GM12878 (cell line): ENCODE results near the gene LGALS4. TPM values are rescaled to one million over a fixed set of nuclear protein-coding genes. Genes with fewer than 3 reads are reported as not detected.

Source experiments
- ATAC-seq: fragments of 200-7000 bp; cut with Tn5 transposase; 3 replicates; pipeline ENCODE4 v1.9.1; 2020; ENCODE audit warnings: mild to moderate bottlenecking, moderate library complexity
- BruUV-seq: library from RNA; stranded (reverse); fragments of 400-500 nt; replicated peaks from 2 replicates; lab custom pipeline; 2021; lab: Mats Ljungman, UMichigan
- CTCF ChIA-PET: fragments of 300-600 bp; sonication (Branson Sonifier 250); formaldehyde crosslinking; extraction: SDS; loops from one replicate; lab custom pipeline; 2021; ENCODE audit warnings: inconsistent platforms; lab: Yijun Ruan, JAX
- POLR2A ChIA-PET: fragments of 350-600 bp; formaldehyde crosslinking; extraction: SDS; loops from one replicate; lab custom pipeline; 2021; ENCODE audit warnings: inconsistent platforms; lab: Charles Lee
- RAD21 ChIA-PET: fragments of 300-600 bp; sonication (Branson Sonifier 250); formaldehyde crosslinking; loops from one replicate; lab custom pipeline; 2023; ENCODE audit warnings: antibody characterized with exemption; ENCODE audit not compliant: unreplicated experiment; lab: Charles Lee
- SMC1A ChIA-PET: fragments of 300-600 bp; sonication (Branson Sonifier 250); formaldehyde crosslinking; loops from one replicate; lab custom pipeline; 2023; ENCODE audit not compliant: unreplicated experiment, uncharacterized antibody; lab: Charles Lee
- DNase-seq: peaks from one replicate; pipeline ENCODE4 v3.0.0-alpha.2; 2011; ENCODE audit warnings: low read depth, low spot score
- FAIRE-seq: peaks from 3 replicates; lab custom pipeline; 2011; peaks lifted over from hg19 to GRCh38; lab: Jason Lieb, UNC
- H2AFZ ChIP-seq: 2 replicates; pipeline ENCODE4 v1.6.0; 2011; ENCODE audit warnings: low read depth, low read length, control low read depth; ENCODE audit not compliant: control insufficient read depth
- H3K27ac ChIP-seq: 2 replicates; pipeline ENCODE4 v1.5.1; 2011; ENCODE audit warnings: control low read depth; ENCODE audit not compliant: control insufficient read depth, insufficient read depth
- H3K27me3 ChIP-seq, 2 experiments: replicated peaks in 1 of 2; 2 replicates each; pipeline versions ENCODE4 v1.6.0 to v1.6.1; 2011; ENCODE audit warnings: low read length in 1 of 2; ENCODE audit not compliant: control insufficient read depth in 2 of 2, insufficient read depth in 2 of 2
- H3K36me3 ChIP-seq, 2 experiments: 2 replicates each; pipeline ENCODE4 v1.5.1; 2011; ENCODE audit warnings: low read length in 1 of 2; ENCODE audit not compliant: control insufficient read depth in 2 of 2, insufficient read depth in 2 of 2
- H3K4me1 ChIP-seq: 2 replicates; pipeline ENCODE4 v1.6.1; 2011; ENCODE audit warnings: mild to moderate bottlenecking, low read length, moderate library complexity, mixed read lengths; ENCODE audit not compliant: control insufficient read depth, insufficient read depth
- H3K4me2 ChIP-seq: 2 replicates; pipeline ENCODE4 v1.6.0; 2011; ENCODE audit warnings: control low read depth; ENCODE audit not compliant: control insufficient read depth, insufficient read depth
- H3K4me3 ChIP-seq: fragments of 200-600 bp; sonication (generic); 2 replicates; pipeline ENCODE4 v1.5.1; 2016
- H3K79me2 ChIP-seq: 2 replicates; pipeline ENCODE4 v1.6.0; 2011; ENCODE audit warnings: low read length; ENCODE audit not compliant: control insufficient read depth, insufficient read depth
- H3K9ac ChIP-seq: 2 replicates; pipeline ENCODE4 v1.8.0; 2011; ENCODE audit warnings: low read length, control low read depth, mixed read lengths; ENCODE audit not compliant: control insufficient read depth, insufficient read depth
- H3K9me3 ChIP-seq: replicated peaks from 3 replicates; pipeline ENCODE4 v1.5.1; 2011; ENCODE audit warnings: mild to moderate bottlenecking, low read length; ENCODE audit not compliant: control insufficient read depth, insufficient read depth
- H4K20me1 ChIP-seq: 2 replicates; pipeline ENCODE4 v1.6.0; 2011; ENCODE audit not compliant: control insufficient read depth, insufficient read depth
- BACH1 ChIP-seq: fragments of 450-650 bp; IDR thresholded peaks from 2 replicates; pipeline ENCODE4 v1.6.1; 2017; ENCODE audit warnings: mild to moderate bottlenecking, borderline replicate concordance
- BCL11A ChIP-seq: IDR thresholded peaks from 2 replicates; pipeline ENCODE4 v1.6.1; 2011; ENCODE audit warnings: low read depth, low read length
- BHLHE40 ChIP-seq, 2 experiments: fragments of 450-650 bp in 1 of 2; IDR thresholded peaks; 2 replicates each; pipeline ENCODE4 v1.6.1; 2011 to 2017; ENCODE audit warnings: low read depth in 2 of 2, borderline replicate concordance in 1 of 2, improper control_type of control experiment in 1 of 2, low read length in 1 of 2, mild to moderate bottlenecking in 1 of 2
- BRCA1 ChIP-seq: IDR thresholded peaks from 2 replicates; pipeline ENCODE4 v1.6.1; 2011; ENCODE audit warnings: low read depth, low read length, improper control_type of control experiment
- FOXM1 ChIP-seq: IDR thresholded peaks from 2 replicates; pipeline ENCODE4 v1.6.1; 2012; ENCODE audit warnings: low read depth, mild to moderate bottlenecking, inconsistent platforms, low read length, moderate library complexity
- IRF4 ChIP-seq: IDR thresholded peaks from 2 replicates; pipeline ENCODE4 v1.6.1; 2011; ENCODE audit warnings: low read depth, low read length
- KAT2A ChIP-seq: conservative IDR thresholded peaks from 2 replicates; pipeline ENCODE4 v1.6.1; 2011; ENCODE audit warnings: low read depth, low read length; ENCODE audit not compliant: control insufficient read depth
- MEF2B ChIP-seq: fragments of 450-650 bp; IDR thresholded peaks from 2 replicates; pipeline ENCODE4 v1.6.1; 2018; ENCODE audit warnings: mild to moderate bottlenecking, moderate library complexity; ENCODE audit not compliant: partially characterized antibody, poor library complexity, severe bottlenecking
- NFXL1 ChIP-seq: fragments of 450-650 bp; IDR thresholded peaks from 2 replicates; pipeline ENCODE4 v1.6.1; 2017; ENCODE audit warnings: antibody characterized with exemption, mild to moderate bottlenecking, borderline replicate concordance
- NR2C2 ChIP-seq: IDR thresholded peaks from 2 replicates; pipeline ENCODE4 v1.6.1; 2011; ENCODE audit warnings: borderline replicate concordance, low read depth; ENCODE audit not compliant: control insufficient read depth, insufficient read length
- PAX8 ChIP-seq: fragments of 450-650 bp; IDR thresholded peaks from 2 replicates; pipeline ENCODE4 v1.6.1; 2017; ENCODE audit warnings: mild to moderate bottlenecking, moderate library complexity
- RUNX3 ChIP-seq: IDR thresholded peaks from 2 replicates; pipeline ENCODE4 v1.6.1; 2012; ENCODE audit warnings: low read length, inconsistent platforms
- SRF ChIP-seq, 2 experiments: IDR thresholded peaks; 2 replicates each; pipeline ENCODE4 v1.6.1; 2011; ENCODE audit warnings: low read depth in 2 of 2, low read length in 2 of 2, mild to moderate bottlenecking in 1 of 2, moderate library complexity in 1 of 2
- WGBS: methylation state at CpG from one replicate; pipeline ENCODE4 v1.1.6; 2016; ENCODE audit warnings: low lambda C conversion rate; ENCODE audit not compliant: insufficient replicate concordance, insufficient coverage; ENCODE audit errors: missing lambda C conversion rate; 5-methylcytosine and 5-hydroxymethylcytosine counted together
- in situ Hi-C: fragments of 300-500 bp; cut with MboI; formaldehyde crosslinking; loops from 9 replicates; pipeline ENCODE4 v1.14.3; 2018; ENCODE audit warnings: mixed read lengths
- intact Hi-C: fragments of 100-400 bp; cut with micrococcal nuclease; formaldehyde crosslinking; loops from one replicate; pipeline ENCODE4 v1.14.2; 2022; ENCODE audit not compliant: unreplicated experiment
- polyA plus RNA-seq, 11 experiments: library from polyadenylated mRNA; depleted of rRNA in 4 of 11; unstranded in 6 of 11; stranded (reverse) in 5 of 11; fragments of >200 nt; fragmentation: Nextera tagmentation in 4 of 11; fragmentation: Illumina TruSeq in 1 of 11; extraction: Ambion mirVana in 4 of 11; extraction: Trizol in 1 of 11; gene quantifications; 1 replicate in 1 of 11; 2 replicates in 10 of 11; pipeline versions ENCODE4 v1.2.1 to v1.2.3, GENCODE V29; 2011 to 2016; ENCODE audit warnings: inconsistent platforms in 2 of 11, missing spikeins in 2 of 11, low read depth in 1 of 11
- total RNA-seq, 4 experiments: library from RNA; depleted of rRNA in 3 of 4; stranded (reverse); fragments of >200 nt in 3 of 4; fragmentation: Illumina TruSeq in 1 of 4; extraction: Trizol in 1 of 4; gene quantifications; 2 replicates each; pipeline versions ENCODE4 v1.2.1 to v1.2.3, GENCODE V29; 2013 to 2021
- TF ChIP-seq, protein P1 (sequence below): fragments of 150-350 bp; IDR thresholded peaks from 2 replicates; pipeline ENCODE4 v1.6.1; 2016; ENCODE audit warnings: low read depth, low read length
- TF ChIP-seq, protein P2 (sequence below): IDR thresholded peaks from 2 replicates; pipeline ENCODE4 v1.6.1; 2011; ENCODE audit warnings: borderline replicate concordance, low read depth, mild to moderate bottlenecking, moderate library complexity, low read length; ENCODE audit not compliant: insufficient read depth, poor library complexity, severe bottlenecking
- TF ChIP-seq, protein P3 (sequence below): fragments of 450-650 bp; IDR thresholded peaks from 2 replicates; pipeline ENCODE4 v1.6.1; 2017; ENCODE audit warnings: borderline replicate concordance

The LGALS4 gene
- total and polyA plus RNA-seq, 10 of the 15 experiments (the other 5 are each of a cell fraction or from before 2014, with no cell fraction given) = 0.13 to 2.1 (median 0.26) TPM; not detected in 4

DNA sequence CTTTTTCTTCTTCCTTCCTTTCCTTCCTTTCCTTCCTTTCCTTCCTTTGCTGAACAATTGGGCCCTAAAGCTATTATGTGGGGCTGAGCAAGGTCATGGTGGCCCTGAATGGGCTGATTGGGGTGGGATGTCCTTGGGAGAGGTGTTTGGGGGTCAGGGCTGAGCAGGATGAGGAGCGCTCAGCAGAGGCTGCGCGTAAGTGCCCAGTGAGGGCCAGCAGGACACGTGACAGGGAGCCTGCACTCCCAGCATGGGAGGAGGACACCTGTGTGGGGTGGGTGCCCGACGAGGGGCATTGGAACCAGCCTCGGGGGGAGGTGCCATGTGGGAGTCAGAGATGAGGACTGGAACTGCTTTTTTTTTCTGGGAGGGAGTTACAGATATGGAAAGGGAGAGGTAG is 34.0 kb downstream of the LGALS4 start:
- no peaks in the 10 kb centered on the region for H3K79me2 ChIP-seq
- no peak overlapping the region for H3K9ac ChIP-seq
- H3K27me3 ChIP-seq = no peaks in the 10 kb centered on the region; a peak in 1 of 4 replicates
- RAD21 ChIA-PET = no interaction called here
- ATAC-seq (no peak), FAIRE-seq (no peak), DNase-seq (no peak)
- no peaks in the 10 kb centered on the region for H4K20me1 ChIP-seq
- no peak for TF ChIP-seq BACH1
- no peak for TF ChIP-seq FOXM1
- no peak for TF ChIP-seq BHLHE40 (IDR thresholded peaks at IDR 0.05; ENCODE audit: borderline replicate concordance in 1 of 2, low read depth in 2 of 2, low read length in 1 of 2)
- no peak for TF ChIP-seq KAT2A
- TF ChIP-seq BCL11A = no peak
- TF ChIP-seq, protein P1, sequence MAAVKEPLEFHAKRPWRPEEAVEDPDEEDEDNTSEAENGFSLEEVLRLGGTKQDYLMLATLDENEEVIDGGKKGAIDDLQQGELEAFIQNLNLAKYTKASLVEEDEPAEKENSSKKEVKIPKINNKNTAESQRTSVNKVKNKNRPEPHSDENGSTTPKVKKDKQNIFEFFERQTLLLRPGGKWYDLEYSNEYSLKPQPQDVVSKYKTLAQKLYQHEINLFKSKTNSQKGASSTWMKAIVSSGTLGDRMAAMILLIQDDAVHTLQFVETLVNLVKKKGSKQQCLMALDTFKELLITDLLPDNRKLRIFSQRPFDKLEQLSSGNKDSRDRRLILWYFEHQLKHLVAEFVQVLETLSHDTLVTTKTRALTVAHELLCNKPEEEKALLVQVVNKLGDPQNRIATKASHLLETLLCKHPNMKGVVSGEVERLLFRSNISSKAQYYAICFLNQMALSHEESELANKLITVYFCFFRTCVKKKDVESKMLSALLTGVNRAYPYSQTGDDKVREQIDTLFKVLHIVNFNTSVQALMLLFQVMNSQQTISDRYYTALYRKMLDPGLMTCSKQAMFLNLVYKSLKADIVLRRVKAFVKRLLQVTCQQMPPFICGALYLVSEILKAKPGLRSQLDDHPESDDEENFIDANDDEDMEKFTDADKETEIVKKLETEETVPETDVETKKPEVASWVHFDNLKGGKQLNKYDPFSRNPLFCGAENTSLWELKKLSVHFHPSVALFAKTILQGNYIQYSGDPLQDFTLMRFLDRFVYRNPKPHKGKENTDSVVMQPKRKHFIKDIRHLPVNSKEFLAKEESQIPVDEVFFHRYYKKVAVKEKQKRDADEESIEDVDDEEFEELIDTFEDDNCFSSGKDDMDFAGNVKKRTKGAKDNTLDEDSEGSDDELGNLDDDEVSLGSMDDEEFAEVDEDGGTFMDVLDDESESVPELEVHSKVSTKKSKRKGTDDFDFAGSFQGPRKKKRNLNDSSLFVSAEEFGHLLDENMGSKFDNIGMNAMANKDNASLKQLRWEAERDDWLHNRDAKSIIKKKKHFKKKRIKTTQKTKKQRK = no peak
- TF ChIP-seq, protein P2, sequence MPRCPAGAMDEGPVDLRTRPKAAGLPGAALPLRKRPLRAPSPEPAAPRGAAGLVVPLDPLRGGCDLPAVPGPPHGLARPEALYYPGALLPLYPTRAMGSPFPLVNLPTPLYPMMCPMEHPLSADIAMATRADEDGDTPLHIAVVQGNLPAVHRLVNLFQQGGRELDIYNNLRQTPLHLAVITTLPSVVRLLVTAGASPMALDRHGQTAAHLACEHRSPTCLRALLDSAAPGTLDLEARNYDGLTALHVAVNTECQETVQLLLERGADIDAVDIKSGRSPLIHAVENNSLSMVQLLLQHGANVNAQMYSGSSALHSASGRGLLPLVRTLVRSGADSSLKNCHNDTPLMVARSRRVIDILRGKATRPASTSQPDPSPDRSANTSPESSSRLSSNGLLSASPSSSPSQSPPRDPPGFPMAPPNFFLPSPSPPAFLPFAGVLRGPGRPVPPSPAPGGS = no peak
- no peak for TF ChIP-seq MEF2B
- no peak for TF ChIP-seq RUNX3
- no peak for TF ChIP-seq NFXL1
- no peak for TF ChIP-seq IRF4
- TF ChIP-seq, protein P3, sequence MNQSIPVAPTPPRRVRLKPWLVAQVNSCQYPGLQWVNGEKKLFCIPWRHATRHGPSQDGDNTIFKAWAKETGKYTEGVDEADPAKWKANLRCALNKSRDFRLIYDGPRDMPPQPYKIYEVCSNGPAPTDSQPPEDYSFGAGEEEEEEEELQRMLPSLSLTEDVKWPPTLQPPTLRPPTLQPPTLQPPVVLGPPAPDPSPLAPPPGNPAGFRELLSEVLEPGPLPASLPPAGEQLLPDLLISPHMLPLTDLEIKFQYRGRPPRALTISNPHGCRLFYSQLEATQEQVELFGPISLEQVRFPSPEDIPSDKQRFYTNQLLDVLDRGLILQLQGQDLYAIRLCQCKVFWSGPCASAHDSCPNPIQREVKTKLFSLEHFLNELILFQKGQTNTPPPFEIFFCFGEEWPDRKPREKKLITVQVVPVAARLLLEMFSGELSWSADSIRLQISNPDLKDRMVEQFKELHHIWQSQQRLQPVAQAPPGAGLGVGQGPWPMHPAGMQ = no peak
- no peak for TF ChIP-seq SRF (IDR thresholded peaks at IDR 0.05; ENCODE audit: low read depth in 2 of 2, low read length in 2 of 2)
- no peak for TF ChIP-seq PAX8
- TF ChIP-seq NR2C2 = no peak
- TF ChIP-seq BRCA1 = no peak
- WGBS = 49% methylated on average over 7 of the region's 7 CpGs
- no peaks in the 10 kb centered on the region for H3K4me1 ChIP-seq
- intact Hi-C loops (no loop called here), in situ Hi-C loops (no loop called here)
- no peak overlapping the region for H3K27ac ChIP-seq
- CTCF ChIA-PET = interaction anchor here (1.4 kb wide), 1 partner anchor 151 kb away, joined by 3 read pairs; the partner anchor contains the start of genes MRPS12 and SARS2
- no peaks in the 10 kb centered on the region for H3K9me3 ChIP-seq
- POLR2A ChIA-PET = interaction anchor here (0.5 kb wide), 1 partner anchor 602 kb away, joined by 4 read pairs; no protein-coding TSS in a partner anchor
- no TSS peak for BruUV-seq
- no peaks in the 10 kb centered on the region for H3K36me3 ChIP-seq
- no peak overlapping the region for H2AFZ ChIP-seq
- H3K4me2 ChIP-seq = no peak overlapping the region
- no peak overlapping the region for H3K4me3 ChIP-seq
- SMC1A ChIA-PET = no interaction called here
